IMR-90 (cell line): ENCODE results near the gene AKAP3. TPM values are rescaled to one million over a fixed set of nuclear protein-coding genes. Genes with fewer than 3 reads are reported as not detected.

ENCODE experiments used
- ATAC-seq: fragments of 200-7000 bp; cut with Tn5 transposase; 2 replicates; pipeline ENCODE4 v1.9.1; 2020; ENCODE audit warnings: low read depth, mild to moderate bottlenecking, moderate library complexity
- BruUV-seq: library from RNA; stranded (reverse); fragments of 400-500 nt; replicated peaks from 2 replicates; lab custom pipeline; 2021; lab: Mats Ljungman, UMichigan
- CTCF ChIA-PET: fragments of 300-600 bp; formaldehyde crosslinking; extraction: SDS; loops from one replicate; lab custom pipeline; 2021; ENCODE audit warnings: antibody characterized with exemption; lab: Yijun Ruan, JAX
- POLR2A ChIA-PET: fragments of 300-600 bp; sonication (Branson Sonifier 250); formaldehyde crosslinking; loops from one replicate; lab custom pipeline; 2022; ENCODE audit warnings: antibody characterized with exemption; ENCODE audit not compliant: unreplicated experiment; lab: Charles Lee
- DNase-seq: peaks from one replicate; pipeline ENCODE4 v3.0.0; 2013
- H2AFZ ChIP-seq: replicated peaks from 2 replicates; pipeline ENCODE3; 2013; ENCODE audit warnings: low read length, mild to moderate bottlenecking; ENCODE audit not compliant: poor library complexity
- H2AK5ac ChIP-seq: 2 replicates; pipeline ENCODE4 v1.6.1; 2013; ENCODE audit warnings: low read depth, low read length, inconsistent platforms
- H2AK9ac ChIP-seq: replicated peaks from 2 replicates; pipeline ENCODE3; 2013; ENCODE audit warnings: mild to moderate bottlenecking, low read depth, low read length, moderate library complexity; ENCODE audit not compliant: poor library complexity
- H2BK120ac ChIP-seq: 2 replicates; pipeline ENCODE4 v1.6.1; 2013; ENCODE audit warnings: low read depth, low read length, inconsistent platforms
- H2BK15ac ChIP-seq: 3 replicates; pipeline ENCODE4 v1.6.1; 2013; ENCODE audit warnings: low read depth, low read length, inconsistent platforms
- H2BK20ac ChIP-seq: 2 replicates; pipeline ENCODE4 v1.6.1; 2013; ENCODE audit warnings: low read depth, mild to moderate bottlenecking, inconsistent platforms, low read length, moderate library complexity
- H2BK5ac ChIP-seq: 2 replicates; pipeline ENCODE4 v1.6.1; 2013; ENCODE audit warnings: mild to moderate bottlenecking, low read depth, low read length, inconsistent platforms; ENCODE audit not compliant: poor library complexity, severe bottlenecking
- H3K14ac ChIP-seq: replicated peaks from 2 replicates; pipeline ENCODE4 v1.6.1; 2013; ENCODE audit warnings: low read depth, low read length, inconsistent platforms
- H3K18ac ChIP-seq: 2 replicates; pipeline ENCODE4 v1.6.1; 2013; ENCODE audit warnings: low read depth, low read length, control low read depth
- H3K23ac ChIP-seq: 2 replicates; pipeline ENCODE4 v1.6.1; 2013; ENCODE audit warnings: low read depth, low read length, inconsistent platforms
- H3K27ac ChIP-seq: 2 replicates; pipeline ENCODE4 v1.5.1; 2013; ENCODE audit warnings: mild to moderate bottlenecking, control low read depth, low read length; ENCODE audit not compliant: insufficient read depth
- H3K27me3 ChIP-seq: 2 replicates; pipeline ENCODE4 v1.6.1; 2013; ENCODE audit warnings: low read length; ENCODE audit not compliant: control insufficient read depth, insufficient read depth
- H3K36me3 ChIP-seq: 2 replicates; pipeline ENCODE4 v1.6.1; 2013; ENCODE audit warnings: low read length, mixed read lengths; ENCODE audit not compliant: control insufficient read depth, insufficient read depth
- H3K4ac ChIP-seq: 2 replicates; pipeline ENCODE4 v1.6.1; 2013; ENCODE audit warnings: low read depth, low read length, inconsistent platforms
- H3K4me1 ChIP-seq: 2 replicates; pipeline ENCODE4 v1.6.1; 2013; ENCODE audit warnings: low read length, mixed read lengths; ENCODE audit not compliant: control insufficient read depth, insufficient read depth
- H3K4me2 ChIP-seq: 2 replicates; pipeline ENCODE4 v1.6.1; 2013; ENCODE audit warnings: low read depth, mild to moderate bottlenecking, control low read depth, low read length, moderate library complexity
- H3K4me3 ChIP-seq: 2 replicates; pipeline ENCODE4 v1.5.1; 2013; ENCODE audit warnings: low read depth, mild to moderate bottlenecking, control low read depth, low read length, moderate library complexity; ENCODE audit not compliant: insufficient read depth
- H3K56ac ChIP-seq: 2 replicates; pipeline ENCODE4 v1.6.1; 2013; ENCODE audit warnings: low read length, inconsistent platforms; ENCODE audit not compliant: insufficient read depth; ENCODE audit errors: extremely low read depth
- H3K79me1 ChIP-seq, 2 experiments: 2 replicates each; pipeline ENCODE4 v1.6.1; 2013; ENCODE audit warnings: low read length in 2 of 2, inconsistent platforms in 1 of 2, low read depth in 1 of 2
- H3K9ac ChIP-seq: 2 replicates; pipeline ENCODE4 v1.6.1; 2013; ENCODE audit warnings: low read depth, low read length, control low read depth
- H3K9me1 ChIP-seq: 2 replicates; pipeline ENCODE4 v1.6.1; 2013; ENCODE audit warnings: low read length, inconsistent platforms; ENCODE audit not compliant: insufficient read depth
- H3K9me3 ChIP-seq: 2 replicates; pipeline ENCODE4 v1.6.1; 2013; ENCODE audit warnings: low read length; ENCODE audit not compliant: control insufficient read depth, insufficient read depth
- H4K20me1 ChIP-seq: 2 replicates; pipeline ENCODE4 v1.6.1; 2013; ENCODE audit warnings: low read length, inconsistent platforms; ENCODE audit not compliant: insufficient read depth
- H4K5ac ChIP-seq: 2 replicates; pipeline ENCODE4 v1.6.1; 2013; ENCODE audit warnings: mild to moderate bottlenecking, low read depth, low read length, control low read depth
- H4K8ac ChIP-seq, 2 experiments: 2 replicates each; pipeline ENCODE4 v1.6.1; 2013; ENCODE audit warnings: low read depth in 2 of 2, low read length in 2 of 2, control low read depth in 1 of 2, inconsistent platforms in 1 of 2
- H4K91ac ChIP-seq: 2 replicates; pipeline ENCODE4 v1.6.1; 2013; ENCODE audit warnings: low read depth, low read length, inconsistent platforms; ENCODE audit not compliant: insufficient read depth
- BHLHE40 ChIP-seq: fragments of 150-350 bp; IDR thresholded peaks from 2 replicates; pipeline ENCODE4 v1.6.1; 2016; ENCODE audit warnings: mild to moderate bottlenecking, low read depth, low read length
- CEBPB ChIP-seq: IDR thresholded peaks from 2 replicates; pipeline ENCODE4 v1.6.1; 2012; ENCODE audit warnings: low read depth, low read length, improper control_type of control experiment
- CHD1 ChIP-seq: IDR thresholded peaks from 2 replicates; pipeline ENCODE4 v1.6.1; 2012; ENCODE audit warnings: low read depth, low read length, improper control_type of control experiment
- ELK1 ChIP-seq: fragments of 150-350 bp; IDR thresholded peaks from 2 replicates; pipeline ENCODE4 v1.6.1; 2016; ENCODE audit warnings: low read depth, mild to moderate bottlenecking, low read length, moderate library complexity, borderline replicate concordance
- FOS ChIP-seq: fragments of 150-350 bp; IDR thresholded peaks from 2 replicates; pipeline ENCODE4 v1.6.1; 2016; ENCODE audit warnings: low read depth, low read length
- MAFK ChIP-seq: IDR thresholded peaks from 2 replicates; pipeline ENCODE4 v1.6.1; 2012; ENCODE audit warnings: low read depth, low read length, improper control_type of control experiment
- MAZ ChIP-seq: IDR thresholded peaks from 2 replicates; pipeline ENCODE4 v1.6.1; 2012; ENCODE audit warnings: low read depth, mild to moderate bottlenecking, low read length, improper control_type of control experiment, moderate library complexity, borderline replicate concordance
- MXI1 ChIP-seq: IDR thresholded peaks from 2 replicates; pipeline ENCODE4 v1.6.1; 2012; ENCODE audit warnings: low read depth, mild to moderate bottlenecking, low read length, moderate library complexity, borderline replicate concordance
- NFE2L2 ChIP-seq: fragments of 150-350 bp; IDR thresholded peaks from 2 replicates; pipeline ENCODE4 v1.6.1; 2016; ENCODE audit warnings: low read depth, mild to moderate bottlenecking, low read length
- POLR2A ChIP-seq: IDR thresholded peaks from 2 replicates; pipeline ENCODE4 v1.6.1; 2012; ENCODE audit warnings: mild to moderate bottlenecking, low read depth, low read length
- RAD21 ChIP-seq: IDR thresholded peaks from 2 replicates; pipeline ENCODE4 v1.6.1; 2012; ENCODE audit warnings: low read length, improper control_type of control experiment
- RCOR1 ChIP-seq: IDR thresholded peaks from 2 replicates; pipeline ENCODE4 v1.6.1; 2012; ENCODE audit warnings: mild to moderate bottlenecking, low read length, improper control_type of control experiment; ENCODE audit not compliant: insufficient replicate concordance
- RFX5 ChIP-seq: IDR thresholded peaks from 2 replicates; pipeline ENCODE4 v1.8.0; 2012; ENCODE audit warnings: low read depth, mild to moderate bottlenecking, low read length, moderate library complexity
- SMC3 ChIP-seq: fragments of 150-350 bp; IDR thresholded peaks from 2 replicates; pipeline ENCODE4 v1.6.1; 2016; ENCODE audit warnings: low read depth, mild to moderate bottlenecking, antibody characterized with exemption, low read length, moderate library complexity
- WGBS, 2 experiments: methylation state at CpG; one replicate each; pipeline versions ENCODE4 v1.1.5 to v1.1.7; 2013; ENCODE audit warnings: missing lambda C conversion rate in 2 of 2; ENCODE audit not compliant: insufficient read length in 1 of 2; ENCODE audit errors: extremely low coverage in 2 of 2; 5-methylcytosine and 5-hydroxymethylcytosine counted together
- dilution Hi-C: fragments of 300-500 bp; cut with HindIII; formaldehyde crosslinking; loops from one replicate; pipeline ENCODE4 v1.14.3; 2018; ENCODE audit warnings: low sequenced_read_pairs; ENCODE audit not compliant: unreplicated experiment
- in situ Hi-C: fragments of 300-500 bp; cut with MboI; formaldehyde crosslinking; loops from 3 replicates; pipeline ENCODE4 v1.14.3; 2019; ENCODE audit warnings: low sequenced_read_pairs, inconsistent platforms, mixed read lengths
- intact Hi-C: fragments of 100-400 bp; cut with micrococcal nuclease; formaldehyde crosslinking; loops from 2 replicates; pipeline ENCODE4 v1.10.0; 2022
- polyA plus RNA-seq, 3 experiments: library from polyadenylated mRNA; depleted of rRNA; stranded (reverse); fragments of >200 nt; gene quantifications; 2 replicates each; pipeline ENCODE4 v1.2.3, GENCODE V29; 2012; ENCODE audit warnings: low replicate concordance in 1 of 3
- total RNA-seq: library from RNA; depleted of rRNA; stranded (reverse); fragments of >200 nt; gene quantifications from 2 replicates; pipeline ENCODE4 v1.2.3, GENCODE V29; 2012
- TF ChIP-seq, protein P1 (sequence below): conservative IDR thresholded peaks from 2 replicates; pipeline ENCODE4 v1.5.1; 2012; ENCODE audit warnings: mild to moderate bottlenecking, low read depth, low read length, improper control_type of control experiment
- TF ChIP-seq, protein P2 (sequence below): fragments of 150-350 bp; IDR thresholded peaks from 2 replicates; pipeline ENCODE4 v1.6.1; 2017; ENCODE audit warnings: mild to moderate bottlenecking, antibody characterized with exemption, low read length, low read depth

The AKAP3 gene
- total and polyA plus RNA-seq, 2 of the 4 experiments (the other 2 are of a cell fraction): 0.54 to 0.55 TPM

DNA sequence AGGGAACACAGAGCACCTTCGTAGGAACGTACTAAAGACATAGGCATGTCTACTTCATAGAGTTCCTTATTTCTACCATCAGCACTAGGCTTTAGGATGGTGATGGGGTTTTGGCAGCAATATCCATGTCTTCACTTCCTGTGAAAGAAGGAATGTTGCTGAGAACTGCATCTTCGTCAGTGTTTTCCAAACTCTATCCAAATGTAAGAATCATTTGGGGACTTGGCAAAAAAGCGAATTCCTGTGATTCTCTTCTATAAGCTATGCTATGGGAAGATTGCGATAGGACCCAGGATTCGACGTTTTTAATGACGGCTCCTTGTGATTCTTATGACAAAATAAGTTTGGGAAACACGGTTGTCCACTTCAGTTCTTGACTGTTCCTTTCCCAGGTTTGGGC, 39.8 kb downstream of the AKAP3 start:
- Histone ChIP-seq H2AFZ (no peak overlapping the region), H2AK9ac (no peak overlapping the region), H3K9me3 (no peaks in the 10 kb centered on the region), H3K9ac (no peak overlapping the region), H3K27ac (no peak overlapping the region), H3K56ac (no peak overlapping the region), H3K9me1 (no peaks in the 10 kb centered on the region), H4K91ac (no peak overlapping the region), H3K23ac (no peak overlapping the region), H3K18ac (no peak overlapping the region), H3K36me3 (peaks cover 12% of the 10 kb centered on the region), H2AK5ac (no peak overlapping the region), H4K5ac (no peak overlapping the region), H3K4me3 (no peak overlapping the region), H3K27me3 (no peaks in the 10 kb centered on the region), H3K79me1 (peaks cover 15 to 31% of the 10 kb centered on the region in 2 experiments), H4K8ac (no peak overlapping the region), H3K4ac (no peak overlapping the region), H3K14ac (no peak overlapping the region), H3K4me1 (peaks cover 3% of the 10 kb centered on the region), H2BK120ac (no peak overlapping the region), H3K4me2 (no peak overlapping the region), H4K20me1 (no peaks in the 10 kb centered on the region), H2BK15ac (no peak overlapping the region), H2BK20ac (no peak overlapping the region), H2BK5ac (no peak overlapping the region)
- dilution Hi-C loops: no loop called here
- TF ChIP-seq SMC3 (no peak), MXI1 (no peak), CHD1 (no peak), ELK1 (no peak), CEBPB (no peak), RCOR1 (no peak), POLR2A (no peak), RAD21 (no peak), MAZ (no peak), MAFK (no peak), NFE2L2 (no peak), FOS (no peak), RFX5 (no peak), BHLHE40 (no peak)
- TF ChIP-seq, protein P1, sequence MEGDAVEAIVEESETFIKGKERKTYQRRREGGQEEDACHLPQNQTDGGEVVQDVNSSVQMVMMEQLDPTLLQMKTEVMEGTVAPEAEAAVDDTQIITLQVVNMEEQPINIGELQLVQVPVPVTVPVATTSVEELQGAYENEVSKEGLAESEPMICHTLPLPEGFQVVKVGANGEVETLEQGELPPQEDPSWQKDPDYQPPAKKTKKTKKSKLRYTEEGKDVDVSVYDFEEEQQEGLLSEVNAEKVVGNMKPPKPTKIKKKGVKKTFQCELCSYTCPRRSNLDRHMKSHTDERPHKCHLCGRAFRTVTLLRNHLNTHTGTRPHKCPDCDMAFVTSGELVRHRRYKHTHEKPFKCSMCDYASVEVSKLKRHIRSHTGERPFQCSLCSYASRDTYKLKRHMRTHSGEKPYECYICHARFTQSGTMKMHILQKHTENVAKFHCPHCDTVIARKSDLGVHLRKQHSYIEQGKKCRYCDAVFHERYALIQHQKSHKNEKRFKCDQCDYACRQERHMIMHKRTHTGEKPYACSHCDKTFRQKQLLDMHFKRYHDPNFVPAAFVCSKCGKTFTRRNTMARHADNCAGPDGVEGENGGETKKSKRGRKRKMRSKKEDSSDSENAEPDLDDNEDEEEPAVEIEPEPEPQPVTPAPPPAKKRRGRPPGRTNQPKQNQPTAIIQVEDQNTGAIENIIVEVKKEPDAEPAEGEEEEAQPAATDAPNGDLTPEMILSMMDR: no peak
- TF ChIP-seq, protein P2, sequence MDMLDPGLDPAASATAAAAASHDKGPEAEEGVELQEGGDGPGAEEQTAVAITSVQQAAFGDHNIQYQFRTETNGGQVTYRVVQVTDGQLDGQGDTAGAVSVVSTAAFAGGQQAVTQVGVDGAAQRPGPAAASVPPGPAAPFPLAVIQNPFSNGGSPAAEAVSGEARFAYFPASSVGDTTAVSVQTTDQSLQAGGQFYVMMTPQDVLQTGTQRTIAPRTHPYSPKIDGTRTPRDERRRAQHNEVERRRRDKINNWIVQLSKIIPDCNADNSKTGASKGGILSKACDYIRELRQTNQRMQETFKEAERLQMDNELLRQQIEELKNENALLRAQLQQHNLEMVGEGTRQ: no peak
- POLR2A ChIA-PET: no interaction called here
- no peak for DNase-seq
- intact Hi-C loops: no loop called here
- 72% methylated on average over 3 of the region's 9 CpGs; no CpG with 5 or more reads in 1 of the 2 experiments for WGBS, 2 experiments
- no TSS peak for BruUV-seq
- in situ Hi-C loops: no loop called here
- CTCF ChIA-PET: no interaction called here
- no peak for ATAC-seq
